Astrocyte (in vitro differentiated cells and primary cell): ENCODE data around the gene RTN4RL2. TPM values are rescaled to one million over a fixed set of nuclear protein-coding genes. Genes with fewer than 3 reads are reported as not detected.

Experiments used
- DNase-seq: peaks from one replicate; pipeline ENCODE4 v3.0.0-alpha.2; 2010; ENCODE audit warnings: low read depth
- FAIRE-seq: peaks from 2 replicates; lab custom pipeline; 2011; peaks lifted over from hg19 to GRCh38; lab: Jason Lieb, UNC
- H2AFZ ChIP-seq: 2 replicates; pipeline ENCODE4 v1.6.0; 2012; ENCODE audit warnings: low read depth, low read length, inconsistent platforms
- H3K27ac ChIP-seq: 2 replicates; pipeline ENCODE4 v1.5.1; 2011; ENCODE audit warnings: low read depth, low read length, inconsistent platforms
- H3K27me3 ChIP-seq: 2 replicates; pipeline ENCODE4 v1.6.0; 2011; ENCODE audit warnings: low read length, inconsistent platforms; ENCODE audit not compliant: insufficient read depth
- H3K36me3 ChIP-seq: 2 replicates; pipeline ENCODE4 v1.5.1; 2011; ENCODE audit warnings: low read length, inconsistent platforms; ENCODE audit not compliant: insufficient read depth
- H3K4me1 ChIP-seq: 2 replicates; pipeline ENCODE4 v1.5.1; 2011; ENCODE audit warnings: low read length, inconsistent platforms; ENCODE audit not compliant: insufficient read depth
- H3K4me2 ChIP-seq: 2 replicates; pipeline ENCODE4 v1.6.0; 2012; ENCODE audit warnings: low read length, inconsistent platforms
- H3K4me3 ChIP-seq: 2 replicates; pipeline ENCODE4 v1.5.1; 2011; ENCODE audit warnings: low read depth, mild to moderate bottlenecking, low read length, inconsistent platforms; ENCODE audit not compliant: insufficient read depth
- H3K79me2 ChIP-seq: 2 replicates; pipeline ENCODE4 v1.6.0; 2012; ENCODE audit warnings: mild to moderate bottlenecking, low read length, inconsistent platforms; ENCODE audit not compliant: insufficient read depth
- H3K9ac ChIP-seq: 2 replicates; pipeline ENCODE4 v1.6.0; 2012; ENCODE audit warnings: mild to moderate bottlenecking, low read length, inconsistent platforms
- H3K9me3 ChIP-seq: 2 replicates; pipeline ENCODE4 v1.5.1; 2012; ENCODE audit warnings: low read depth, mild to moderate bottlenecking, low read length, inconsistent platforms; ENCODE audit not compliant: insufficient read depth
- H4K20me1 ChIP-seq: 2 replicates; pipeline ENCODE4 v1.6.0; 2012; ENCODE audit warnings: low read length, inconsistent platforms; ENCODE audit not compliant: insufficient read depth
- H3K27ac Mint-ChIP-seq: one replicate; pipeline ENCODE4 v1.8.0; 2021; ENCODE audit warnings: mild to moderate bottlenecking, mixed read lengths; ENCODE audit not compliant: unreplicated experiment
- H3K27me3 Mint-ChIP-seq: one replicate; pipeline ENCODE4 v1.8.0; 2021; ENCODE audit warnings: low read depth, mixed read lengths; ENCODE audit not compliant: unreplicated experiment
- H3K36me3 Mint-ChIP-seq: one replicate; pipeline ENCODE4 v1.8.0; 2021; ENCODE audit warnings: low read depth, mixed read lengths; ENCODE audit not compliant: unreplicated experiment
- H3K4me1 Mint-ChIP-seq: one replicate; pipeline ENCODE4 v1.8.0; 2021; ENCODE audit warnings: low read depth, mixed read lengths; ENCODE audit not compliant: unreplicated experiment
- H3K4me3 Mint-ChIP-seq: one replicate; pipeline ENCODE4 v1.8.0; 2021; ENCODE audit warnings: mild to moderate bottlenecking, moderate library complexity, mixed read lengths; ENCODE audit not compliant: unreplicated experiment
- H3K9me3 Mint-ChIP-seq: one replicate; pipeline ENCODE4 v1.8.0; 2021; ENCODE audit warnings: mild to moderate bottlenecking, mixed read lengths; ENCODE audit not compliant: unreplicated experiment
- EZH2 ChIP-seq: IDR thresholded peaks from 2 replicates; pipeline ENCODE4 v1.6.1; 2012; ENCODE audit warnings: mild to moderate bottlenecking, low read length, inconsistent platforms; ENCODE audit not compliant: insufficient read depth
- total RNA-seq: library from RNA; stranded (reverse); gene quantifications from 2 replicates; pipeline ENCODE4 v1.2.1, GENCODE V29; 2021
- TF ChIP-seq, protein P1 (sequence below): IDR thresholded peaks from 2 replicates; pipeline ENCODE4 v1.5.1; 2011; ENCODE audit warnings: low read depth, mild to moderate bottlenecking, inconsistent platforms, low read length, moderate library complexity; ENCODE audit not compliant: insufficient read depth

RTN4RL2 gene
- total RNA-seq, 1 donor from 2014 or later = 0.50 TPM

DNA sequence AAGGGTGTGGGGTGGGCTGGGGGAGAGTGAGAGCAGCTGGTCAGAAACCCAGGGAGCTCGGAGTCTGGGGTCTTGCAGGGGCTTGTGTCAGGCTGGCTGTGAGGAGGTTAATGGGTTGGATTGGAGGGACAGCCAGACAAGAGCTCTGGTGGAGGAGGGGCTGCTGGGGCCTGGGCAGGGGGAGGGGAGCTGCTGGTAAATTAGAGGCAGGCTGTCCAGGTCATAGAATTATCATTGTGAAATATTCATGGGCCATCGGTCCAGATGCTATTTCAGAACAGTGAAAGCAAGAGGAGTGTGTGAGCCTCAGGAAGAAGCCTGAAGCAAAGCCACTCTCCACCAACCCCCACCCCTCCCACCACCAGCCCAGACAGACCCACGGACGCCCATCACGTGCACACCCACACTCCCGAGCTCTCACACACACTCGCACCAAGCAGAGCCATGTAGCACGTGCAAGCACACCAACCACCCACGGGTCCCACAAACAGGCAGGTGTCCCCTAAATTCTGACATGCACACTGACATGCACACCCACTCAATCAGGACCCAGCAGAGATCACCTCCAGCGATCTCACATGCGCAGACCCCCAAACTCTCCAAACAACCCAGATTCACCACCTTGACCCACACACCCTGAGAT is 18.8 kb downstream of the RTN4RL2 start:
- no peaks in the 10 kb centered on the region for H3K36me3 ChIP-seq
- peaks cover 11% of the 10 kb centered on the region for H3K4me1 ChIP-seq
- no peaks in the 10 kb centered on the region for H3K36me3 Mint-ChIP-seq
- no peak overlapping the region for H3K4me2 ChIP-seq
- H2AFZ ChIP-seq = no peak overlapping the region
- H3K9me3 ChIP-seq = no peaks in the 10 kb centered on the region
- peaks cover 4% of the 10 kb centered on the region for H3K9me3 Mint-ChIP-seq
- H3K9ac ChIP-seq = no peak overlapping the region
- no peaks in the 10 kb centered on the region for H3K79me2 ChIP-seq
- no peaks in the 10 kb centered on the region for H3K4me1 Mint-ChIP-seq
- H3K4me3 Mint-ChIP-seq = no peak overlapping the region
- H3K4me3 ChIP-seq = no peak overlapping the region
- no peak overlapping the region for H3K27ac ChIP-seq
- no peak for TF ChIP-seq EZH2
- TF ChIP-seq, protein P1, sequence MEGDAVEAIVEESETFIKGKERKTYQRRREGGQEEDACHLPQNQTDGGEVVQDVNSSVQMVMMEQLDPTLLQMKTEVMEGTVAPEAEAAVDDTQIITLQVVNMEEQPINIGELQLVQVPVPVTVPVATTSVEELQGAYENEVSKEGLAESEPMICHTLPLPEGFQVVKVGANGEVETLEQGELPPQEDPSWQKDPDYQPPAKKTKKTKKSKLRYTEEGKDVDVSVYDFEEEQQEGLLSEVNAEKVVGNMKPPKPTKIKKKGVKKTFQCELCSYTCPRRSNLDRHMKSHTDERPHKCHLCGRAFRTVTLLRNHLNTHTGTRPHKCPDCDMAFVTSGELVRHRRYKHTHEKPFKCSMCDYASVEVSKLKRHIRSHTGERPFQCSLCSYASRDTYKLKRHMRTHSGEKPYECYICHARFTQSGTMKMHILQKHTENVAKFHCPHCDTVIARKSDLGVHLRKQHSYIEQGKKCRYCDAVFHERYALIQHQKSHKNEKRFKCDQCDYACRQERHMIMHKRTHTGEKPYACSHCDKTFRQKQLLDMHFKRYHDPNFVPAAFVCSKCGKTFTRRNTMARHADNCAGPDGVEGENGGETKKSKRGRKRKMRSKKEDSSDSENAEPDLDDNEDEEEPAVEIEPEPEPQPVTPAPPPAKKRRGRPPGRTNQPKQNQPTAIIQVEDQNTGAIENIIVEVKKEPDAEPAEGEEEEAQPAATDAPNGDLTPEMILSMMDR = no peak
- no peaks in the 10 kb centered on the region for H4K20me1 ChIP-seq
- H3K27me3 ChIP-seq = peaks cover 73% of the 10 kb centered on the region
- H3K27ac Mint-ChIP-seq = no peak overlapping the region
- FAIRE-seq = no peak
- peaks cover 83% of the 10 kb centered on the region for H3K27me3 Mint-ChIP-seq
- no peak for DNase-seq

DNA sequence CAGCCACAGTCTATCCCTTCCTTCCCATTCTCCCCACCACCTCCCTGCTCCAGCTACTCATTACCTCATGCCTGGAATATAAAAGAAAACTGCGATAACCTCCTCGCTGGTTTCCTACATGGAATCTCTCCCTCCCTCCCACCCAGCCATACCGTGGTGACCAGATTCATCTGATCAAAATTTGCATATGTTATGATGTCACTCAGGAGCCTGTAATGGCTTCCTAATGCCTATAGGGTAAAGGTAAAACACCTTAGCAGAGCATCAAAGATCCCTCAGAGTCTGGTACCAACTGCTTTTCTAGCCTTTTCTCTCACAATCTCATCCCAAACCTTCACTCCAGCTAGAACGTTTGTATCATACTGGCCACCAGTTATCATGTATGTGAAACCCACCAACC is 19.6 kb downstream of the RTN4RL2 start:
- no peaks in the 10 kb centered on the region for H3K36me3 ChIP-seq
- TF ChIP-seq, protein P1 = no peak
- TF ChIP-seq EZH2 = no peak
- H3K4me1 ChIP-seq = peaks cover 11% of the 10 kb centered on the region
- Mint-ChIP-seq H3K9me3 (peaks cover 4% of the 10 kb centered on the region), H3K27me3 (peaks cover 78% of the 10 kb centered on the region), H3K4me3 (no peak overlapping the region), H3K36me3 (no peaks in the 10 kb centered on the region), H3K27ac (no peak overlapping the region), H3K4me1 (no peaks in the 10 kb centered on the region)
- H2AFZ ChIP-seq = no peak overlapping the region
- FAIRE-seq (no peak), DNase-seq (no peak)
- no peak overlapping the region for H3K4me2 ChIP-seq
- H3K9me3 ChIP-seq = no peaks in the 10 kb centered on the region
- H3K4me3 ChIP-seq = no peak overlapping the region
- H4K20me1 ChIP-seq = no peaks in the 10 kb centered on the region
- H3K27me3 ChIP-seq = peaks cover 69% of the 10 kb centered on the region
- H3K27ac ChIP-seq = no peak overlapping the region
- H3K79me2 ChIP-seq = no peaks in the 10 kb centered on the region
- no peak overlapping the region for H3K9ac ChIP-seq

DNA sequence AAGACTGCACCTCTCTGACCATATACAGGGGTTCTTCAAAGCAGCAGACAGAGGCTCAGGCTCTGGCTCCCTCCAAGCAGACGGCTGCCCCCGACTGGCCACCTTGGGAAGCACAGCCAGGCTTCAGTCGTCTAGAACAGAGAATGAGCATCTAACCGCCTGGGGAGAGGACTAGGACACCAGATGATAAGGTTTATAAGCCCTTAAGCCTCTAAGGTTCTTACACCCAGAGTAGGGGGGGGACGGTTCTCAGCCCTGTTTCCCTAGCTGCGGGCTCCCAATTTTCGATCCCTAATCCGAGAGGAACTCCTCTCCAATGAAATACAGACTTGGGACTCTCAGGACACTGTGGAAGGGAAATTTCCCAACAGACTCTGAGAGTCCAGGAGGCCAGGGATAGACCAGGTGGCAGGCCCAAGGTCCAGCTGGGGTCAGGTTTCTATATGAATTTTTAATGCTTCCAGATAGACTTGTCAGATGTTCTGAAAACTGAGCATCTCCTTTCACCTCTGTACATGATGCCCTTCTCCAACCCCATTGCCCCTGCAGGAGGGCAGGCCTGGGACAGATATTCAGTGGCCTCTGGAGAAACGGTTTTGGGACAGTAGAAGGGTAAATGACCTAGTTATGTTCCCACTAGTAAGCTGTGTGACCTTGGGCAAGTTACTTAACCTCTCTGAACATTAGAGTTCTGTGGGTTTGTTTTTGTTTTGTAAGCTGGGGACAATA is 20.2 kb downstream of the RTN4RL2 start:
- Mint-ChIP-seq H3K36me3 (no peaks in the 10 kb centered on the region), H3K27me3 (peaks cover 74% of the 10 kb centered on the region), H3K4me3 (no peak overlapping the region), H3K4me1 (no peaks in the 10 kb centered on the region), H3K9me3 (peaks cover 4% of the 10 kb centered on the region), H3K27ac (no peak overlapping the region)
- Histone ChIP-seq H3K9ac (no peak overlapping the region), H3K4me1 (peaks cover 11% of the 10 kb centered on the region), H3K36me3 (no peaks in the 10 kb centered on the region), H4K20me1 (no peaks in the 10 kb centered on the region), H3K27ac (no peak overlapping the region), H3K4me2 (no peak overlapping the region), H2AFZ (no peak overlapping the region), H3K4me3 (no peak overlapping the region), H3K27me3 (peaks cover 62% of the 10 kb centered on the region), H3K79me2 (no peaks in the 10 kb centered on the region), H3K9me3 (no peaks in the 10 kb centered on the region)
- DNase-seq = no peak
- FAIRE-seq = no peak
- TF ChIP-seq, protein P1 = peak; percentile 53
- no peak for TF ChIP-seq EZH2
